Putamen (tissue), 1 donor: ENCODE data around the gene SNX33.
"Not testable (repeated sequence)": the region's sequence is repeated elsewhere in the genome, so short reads cannot be mapped to it uniquely, and the experiment has no call there.

Experiments
- DNase-seq: peaks from one replicate; pipeline ENCODE4 v3.0.0-alpha.2; 2016; ENCODE audit warnings: low spot score

The SNX33 gene

GRCh38 chr15:75662823-75663519 lies 15.3 kb downstream of the SNX33 start:
- DNase-seq = no peak

- DNase-seq = no peak
Measured at GRCh38 chr15:75663931-75664421, 16.3 kb downstream of the SNX33 start.

GRCh38 chr15:75666823-75667501 lies 19.2 kb downstream of the SNX33 start:
- no peak for DNase-seq

- DNase-seq = no peak
Measured at GRCh38 chr15:75669191-75669878, 21.6 kb downstream of the SNX33 start.

GRCh38 chr15:75669879-75670212 lies 22.1 kb downstream of the SNX33 start:
- no peak for DNase-seq

- no peak for DNase-seq
Measured at GRCh38 chr15:75671730-75672602, 24.3 kb downstream of the SNX33 start.

- DNase-seq = no peak
Measured at GRCh38 chr15:75672646-75673425, 25.1 kb downstream of the SNX33 start.

GRCh38 chr15:75673426-75674235 lies 25.9 kb downstream of the SNX33 start:
- no peak for DNase-seq

- DNase-seq = no peak
Measured at GRCh38 chr15:75674366-75674765, 26.7 kb downstream of the SNX33 start.

- no peak for DNase-seq
Measured at GRCh38 chr15:75675579-75676404, 28.1 kb downstream of the SNX33 start.

GRCh38 chr15:75676688-75677464 lies 29.2 kb downstream of the SNX33 start:
- no peak for DNase-seq

- no peak for DNase-seq
Measured at GRCh38 chr15:75677465-75678323, 30.0 kb downstream of the SNX33 start.

- DNase-seq = not testable (repeated sequence)
Measured at GRCh38 chr15:75678324-75678690, 30.6 kb downstream of the SNX33 start.

- no peak for DNase-seq
Measured at GRCh38 chr15:75680007-75680789, 32.5 kb downstream of the SNX33 start.

- DNase-seq = no peak
Measured at GRCh38 chr15:75682181-75683135, 34.7 kb downstream of the SNX33 start.
